ENCODE results near the gene UBN1. TPM values are rescaled to one million over a fixed set of nuclear protein-coding genes. Genes with fewer than 3 reads are reported as not detected.
"Not testable (repeated sequence)": the region's sequence is repeated elsewhere in the genome, so short reads cannot be mapped to it uniquely, and the experiment has no call there.

UBN1 gene
- total RNA-seq, 1 donor from 2014 or later: 44.2 TPM

GRCh38 chr16:4891886-4892216, 44.6 kb downstream of the UBN1 start:
- no peaks in the 10 kb centered on the region for H3K4me1 Mint-ChIP-seq
- no peak for TF ChIP-seq CTCF (conservative IDR thresholded peaks at IDR 0.05)
- no peaks in the 10 kb centered on the region for H3K27me3 Mint-ChIP-seq (ENCODE audit: low read depth)
- DNase-seq (ENCODE audit: low read depth, low spot score): no peak
- no peaks in the 10 kb centered on the region for H3K9me3 Mint-ChIP-seq
- H3K36me3 Mint-ChIP-seq (ENCODE audit: low read depth): no peaks in the 10 kb centered on the region
- no peak overlapping the region for H3K27ac Mint-ChIP-seq (ENCODE audit: unreplicated experiment)
- H3K4me3 Mint-ChIP-seq: no peak overlapping the region

- Mint-ChIP-seq H3K9me3 (no peaks in the 10 kb centered on the region), H3K27ac (ENCODE audit: unreplicated experiment) (peak overlapping the region; percentile 19), H3K4me3 (no peak overlapping the region), H3K36me3 (ENCODE audit: low read depth) (no peaks in the 10 kb centered on the region), H3K4me1 (no peaks in the 10 kb centered on the region), H3K27me3 (ENCODE audit: low read depth) (no peaks in the 10 kb centered on the region)
- TF ChIP-seq CTCF (conservative IDR thresholded peaks at IDR 0.05): no peak
- no peak for DNase-seq (ENCODE audit: low read depth, low spot score)
Observed at GRCh38 chr16:4892361-4893102, 45.3 kb downstream of the UBN1 start.

- TF ChIP-seq CTCF (conservative IDR thresholded peaks at IDR 0.05): no peak
- Mint-ChIP-seq H3K4me3 (peak overlapping the region; percentile 54), H3K9me3 (no peaks in the 10 kb centered on the region), H3K4me1 (no peaks in the 10 kb centered on the region), H3K27ac (ENCODE audit: unreplicated experiment) (no peak overlapping the region), H3K27me3 (ENCODE audit: low read depth) (no peaks in the 10 kb centered on the region), H3K36me3 (ENCODE audit: low read depth) (no peaks in the 10 kb centered on the region)
- no peak for DNase-seq (ENCODE audit: low read depth, low spot score)
Observed at GRCh38 chr16:4893103-4893862, 46.0 kb downstream of the UBN1 start.

GRCh38 chr16:4894276-4895150, 47.2 kb downstream of the UBN1 start:
- Mint-ChIP-seq H3K27ac (ENCODE audit: unreplicated experiment) (no peak overlapping the region), H3K36me3 (ENCODE audit: low read depth) (no peaks in the 10 kb centered on the region), H3K27me3 (ENCODE audit: low read depth) (no peaks in the 10 kb centered on the region), H3K4me1 (no peaks in the 10 kb centered on the region), H3K4me3 (no peak overlapping the region), H3K9me3 (no peaks in the 10 kb centered on the region)
- DNase-seq (ENCODE audit: low read depth, low spot score): no peak
- TF ChIP-seq CTCF (conservative IDR thresholded peaks at IDR 0.05): no peak

GRCh38 chr16:4895366-4895765, 48.1 kb downstream of the UBN1 start:
- Mint-ChIP-seq H3K27ac (ENCODE audit: unreplicated experiment) (no peak overlapping the region), H3K4me1 (no peaks in the 10 kb centered on the region), H3K4me3 (no peak overlapping the region), H3K36me3 (ENCODE audit: low read depth) (no peaks in the 10 kb centered on the region), H3K27me3 (ENCODE audit: low read depth) (no peaks in the 10 kb centered on the region), H3K9me3 (no peaks in the 10 kb centered on the region)
- DNase-seq (ENCODE audit: low read depth, low spot score): no peak
- TF ChIP-seq CTCF (conservative IDR thresholded peaks at IDR 0.05): no peak

GRCh38 chr16:4896761-4897160, 49.5 kb downstream of the UBN1 start:
- DNase-seq (ENCODE audit: low read depth, low spot score); H3K36me3 Mint-ChIP-seq (ENCODE audit: low read depth); H3K27me3 Mint-ChIP-seq (ENCODE audit: low read depth); H3K4me1 Mint-ChIP-seq; H3K4me3 Mint-ChIP-seq; H3K9me3 Mint-ChIP-seq; H3K27ac Mint-ChIP-seq (ENCODE audit: unreplicated experiment): not testable (repeated sequence)
